Measurements from ENCODE around the gene TRAF5. TPM values are rescaled to one million over a fixed set of nuclear protein-coding genes. Genes with fewer than 3 reads are reported as not detected.
A peak's percentile ranks its signal among the peaks of the same experiment; 100 is the strongest.

TRAF5 gene
- total RNA-seq, 2 donors from 2014 or later: 56.5 to 78.3 TPM

GRCh38 chr1:211382182-211382713, 55.6 kb downstream of the TRAF5 start:
- 51 to 68% methylated on average over 4 to 16 of the region's 17 CpGs for WGBS, 2 experiments (ENCODE audit: insufficient coverage in 1 of 2, insufficient read length in 1 of 2)
- H3K4me1 Mint-ChIP-seq: peaks cover 39% of the 10 kb centered on the region
- Histone ChIP-seq H3K27ac (ENCODE audit: low read depth, low read length) (no peak overlapping the region), H3K27me3 (ENCODE audit: control insufficient read depth, insufficient read depth, low read length, poor library complexity, severe bottlenecking) (no peaks in the 10 kb centered on the region), H3K4me1 (ENCODE audit: control insufficient read depth, insufficient read depth, low read length) (peaks cover 3% of the 10 kb centered on the region), H3K9ac (ENCODE audit: extremely low read depth, low read length, poor library complexity, severe bottlenecking) (peak overlapping the region; percentile 85), H3K36me3 (ENCODE audit: control insufficient read depth, insufficient read depth, low read length) (peaks cover 9% of the 10 kb centered on the region), H3K9me3 (ENCODE audit: control insufficient read depth, low read length) (no peaks in the 10 kb centered on the region), H3K4me3 (ENCODE audit: low read length) (peak overlapping the region; percentile 84)
- peak overlapping the region; percentile 91 for H3K4me3 Mint-ChIP-seq
- no peak for DNase-seq
- no peak for TF ChIP-seq CTCF (conservative IDR thresholded peaks at IDR 0.05)
- H3K36me3 Mint-ChIP-seq (ENCODE audit: low read depth): peaks cover 7% of the 10 kb centered on the region
- H3K9me3 Mint-ChIP-seq: no peaks in the 10 kb centered on the region
- H3K27me3 Mint-ChIP-seq (ENCODE audit: insufficient read depth): no peaks in the 10 kb centered on the region
- H3K27ac Mint-ChIP-seq: peak overlapping the region; percentile 85

- peak overlapping the region; percentile 91 for H3K4me3 Mint-ChIP-seq
- H3K9ac ChIP-seq (ENCODE audit: extremely low read depth, low read length, poor library complexity, severe bottlenecking): peak overlapping the region; percentile 85
- H3K27ac ChIP-seq (ENCODE audit: low read depth, low read length): peak overlapping the region; percentile 86
- peak overlapping the region; percentile 84 for H3K4me3 ChIP-seq (ENCODE audit: low read length)
- H3K4me1 Mint-ChIP-seq: peaks cover 34% of the 10 kb centered on the region
- peaks cover 9% of the 10 kb centered on the region for H3K36me3 ChIP-seq (ENCODE audit: control insufficient read depth, insufficient read depth, low read length)
- no peak for TF ChIP-seq CTCF (conservative IDR thresholded peaks at IDR 0.05)
- WGBS, 2 experiments (ENCODE audit: insufficient coverage in 1 of 2, insufficient read length in 1 of 2): 29 to 31% methylated on average over 38 to 49 of the region's 49 CpGs
- H3K27me3 Mint-ChIP-seq (ENCODE audit: insufficient read depth): no peaks in the 10 kb centered on the region
- peaks cover 7% of the 10 kb centered on the region for H3K36me3 Mint-ChIP-seq (ENCODE audit: low read depth)
- no peaks in the 10 kb centered on the region for H3K9me3 Mint-ChIP-seq
- peak overlapping the region; percentile 99 for H3K27ac Mint-ChIP-seq
- H3K4me1 ChIP-seq (ENCODE audit: control insufficient read depth, insufficient read depth, low read length): no peaks in the 10 kb centered on the region
- H3K9me3 ChIP-seq (ENCODE audit: control insufficient read depth, low read length): no peaks in the 10 kb centered on the region
- no peaks in the 10 kb centered on the region for H3K27me3 ChIP-seq (ENCODE audit: control insufficient read depth, insufficient read depth, low read length, poor library complexity, severe bottlenecking)
- DNase-seq: peak; percentile 96
Measured at GRCh38 chr1:211382714-211383480, 56.3 kb downstream of the TRAF5 start.

- H3K36me3 ChIP-seq (ENCODE audit: control insufficient read depth, insufficient read depth, low read length): peaks cover 9% of the 10 kb centered on the region
- H3K4me3 Mint-ChIP-seq: no peak overlapping the region
- no peak overlapping the region for H3K9ac ChIP-seq (ENCODE audit: extremely low read depth, low read length, poor library complexity, severe bottlenecking)
- no peak overlapping the region for H3K27ac Mint-ChIP-seq
- no peaks in the 10 kb centered on the region for H3K9me3 Mint-ChIP-seq
- no peak for DNase-seq
- no peaks in the 10 kb centered on the region for H3K27me3 ChIP-seq (ENCODE audit: control insufficient read depth, insufficient read depth, low read length, poor library complexity, severe bottlenecking)
- H3K4me1 ChIP-seq (ENCODE audit: control insufficient read depth, insufficient read depth, low read length): no peaks in the 10 kb centered on the region
- H3K36me3 Mint-ChIP-seq (ENCODE audit: low read depth): peaks cover 7% of the 10 kb centered on the region
- no peaks in the 10 kb centered on the region for H3K9me3 ChIP-seq (ENCODE audit: control insufficient read depth, low read length)
- no peak overlapping the region for H3K27ac ChIP-seq (ENCODE audit: low read depth, low read length)
- H3K4me1 Mint-ChIP-seq: peaks cover 29% of the 10 kb centered on the region
- no peaks in the 10 kb centered on the region for H3K27me3 Mint-ChIP-seq (ENCODE audit: insufficient read depth)
- WGBS, 2 experiments (ENCODE audit: insufficient coverage in 1 of 2, insufficient read length in 1 of 2): 88 to 94% methylated on average over 1 to 3 of the region's 3 CpGs
- no peak overlapping the region for H3K4me3 ChIP-seq (ENCODE audit: low read length)
- no peak for TF ChIP-seq CTCF (conservative IDR thresholded peaks at IDR 0.05)
Measured at GRCh38 chr1:211384524-211384923, 57.9 kb downstream of the TRAF5 start.
